Ishikawa (cell line): ENCODE results near the gene GLIPR1.

ENCODE experiments used
- CEBPB ChIP-seq: IDR thresholded peaks from 2 replicates; pipeline ENCODE4 v1.6.1; 2012
- EGR1 ChIP-seq: IDR thresholded peaks from 2 replicates; pipeline ENCODE4 v1.6.1; 2012
- EP300 ChIP-seq: IDR thresholded peaks from 2 replicates; pipeline ENCODE4 v1.6.1; 2012; ENCODE audit warnings: borderline replicate concordance
- NFIC ChIP-seq: IDR thresholded peaks from 2 replicates; pipeline ENCODE4 v1.6.1; 2012
- TAF1 ChIP-seq: IDR thresholded peaks from 2 replicates; pipeline ENCODE4 v1.6.1; 2012; ENCODE audit warnings: low read depth, mild to moderate bottlenecking
- TF ChIP-seq, protein P1 (sequence below): IDR thresholded peaks from 2 replicates; pipeline ENCODE4 v1.6.1; 2012; ENCODE audit warnings: low read depth, mild to moderate bottlenecking
- TF ChIP-seq, protein P2 (sequence below): IDR thresholded peaks from 2 replicates; pipeline ENCODE4 v1.6.1; 2012

DNA sequence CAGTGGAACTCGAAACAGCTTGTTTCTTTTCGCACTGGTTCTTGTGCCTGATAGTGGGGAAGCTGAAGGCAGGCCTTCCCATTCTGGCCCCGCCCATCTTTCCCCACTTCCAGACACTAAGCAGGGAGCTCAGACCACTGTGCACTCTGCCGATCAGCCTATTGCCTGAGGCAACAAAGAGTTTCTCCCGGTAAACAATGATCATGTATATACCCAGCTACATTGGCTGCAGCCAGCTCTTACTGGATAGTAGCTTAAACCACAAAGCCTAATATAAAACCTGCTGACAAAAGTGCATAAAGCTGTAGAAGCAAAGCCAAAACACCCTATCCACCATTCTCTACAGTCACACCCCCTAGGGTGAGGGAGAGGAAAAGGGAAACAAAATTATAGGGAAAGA, 24.7 kb upstream of the GLIPR1 start:
- no peak for TF ChIP-seq TAF1
- TF ChIP-seq, protein P1, sequence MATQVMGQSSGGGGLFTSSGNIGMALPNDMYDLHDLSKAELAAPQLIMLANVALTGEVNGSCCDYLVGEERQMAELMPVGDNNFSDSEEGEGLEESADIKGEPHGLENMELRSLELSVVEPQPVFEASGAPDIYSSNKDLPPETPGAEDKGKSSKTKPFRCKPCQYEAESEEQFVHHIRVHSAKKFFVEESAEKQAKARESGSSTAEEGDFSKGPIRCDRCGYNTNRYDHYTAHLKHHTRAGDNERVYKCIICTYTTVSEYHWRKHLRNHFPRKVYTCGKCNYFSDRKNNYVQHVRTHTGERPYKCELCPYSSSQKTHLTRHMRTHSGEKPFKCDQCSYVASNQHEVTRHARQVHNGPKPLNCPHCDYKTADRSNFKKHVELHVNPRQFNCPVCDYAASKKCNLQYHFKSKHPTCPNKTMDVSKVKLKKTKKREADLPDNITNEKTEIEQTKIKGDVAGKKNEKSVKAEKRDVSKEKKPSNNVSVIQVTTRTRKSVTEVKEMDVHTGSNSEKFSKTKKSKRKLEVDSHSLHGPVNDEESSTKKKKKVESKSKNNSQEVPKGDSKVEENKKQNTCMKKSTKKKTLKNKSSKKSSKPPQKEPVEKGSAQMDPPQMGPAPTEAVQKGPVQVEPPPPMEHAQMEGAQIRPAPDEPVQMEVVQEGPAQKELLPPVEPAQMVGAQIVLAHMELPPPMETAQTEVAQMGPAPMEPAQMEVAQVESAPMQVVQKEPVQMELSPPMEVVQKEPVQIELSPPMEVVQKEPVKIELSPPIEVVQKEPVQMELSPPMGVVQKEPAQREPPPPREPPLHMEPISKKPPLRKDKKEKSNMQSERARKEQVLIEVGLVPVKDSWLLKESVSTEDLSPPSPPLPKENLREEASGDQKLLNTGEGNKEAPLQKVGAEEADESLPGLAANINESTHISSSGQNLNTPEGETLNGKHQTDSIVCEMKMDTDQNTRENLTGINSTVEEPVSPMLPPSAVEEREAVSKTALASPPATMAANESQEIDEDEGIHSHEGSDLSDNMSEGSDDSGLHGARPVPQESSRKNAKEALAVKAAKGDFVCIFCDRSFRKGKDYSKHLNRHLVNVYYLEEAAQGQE, result no peak
- TF ChIP-seq, protein P2, sequence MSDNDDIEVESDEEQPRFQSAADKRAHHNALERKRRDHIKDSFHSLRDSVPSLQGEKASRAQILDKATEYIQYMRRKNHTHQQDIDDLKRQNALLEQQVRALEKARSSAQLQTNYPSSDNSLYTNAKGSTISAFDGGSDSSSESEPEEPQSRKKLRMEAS, result no peak
- TF ChIP-seq EP300, result no peak
- no peak for TF ChIP-seq CEBPB
- TF ChIP-seq NFIC, result no peak
- TF ChIP-seq EGR1, result no peak
